Right lobe of liver (tissue), 6 donors: ENCODE data around the gene ADGRA1. TPM values are rescaled to one million over a fixed set of nuclear protein-coding genes. Genes with fewer than 3 reads are reported as not detected.

Source experiments
- ATAC-seq, 4 donors: fragments of 200-7000 bp; cut with Tn5 transposase; one replicate each; pipeline ENCODE4 v1.9.1; 2020; ENCODE audit warnings: mild to moderate bottlenecking in 4 of 4, moderate library complexity in 4 of 4
- DNase-seq, 3 donors: peaks; one replicate each; pipeline ENCODE4 v3.0.0-alpha.2; 2020
- H3K27ac ChIP-seq, 3 donors: fragments of 200-600 bp; one replicate each; pipeline ENCODE4 v1.8.0; 2022
- H3K27me3 ChIP-seq, 2 donors: fragments of 200-600 bp; one replicate each; pipeline ENCODE4 v1.8.0; 2022
- H3K36me3 ChIP-seq, 4 donors: fragments of 200-600 bp; sonication (generic) in 1 of 4; one replicate each; pipeline versions ENCODE4 v1.5.1 to v1.8.0; 2017 to 2022; ENCODE audit warnings: control low read depth in 1 of 4
- H3K4me1 ChIP-seq, 4 donors: fragments of 200-600 bp; sonication (generic) in 1 of 4; one replicate each; pipeline versions ENCODE4 v1.5.1 to v1.8.0; 2017 to 2022; ENCODE audit warnings: control low read depth in 1 of 4
- H3K4me3 ChIP-seq, 3 donors: fragments of 200-600 bp; one replicate each; pipeline ENCODE4 v1.8.0; 2022
- H3K9me3 ChIP-seq, 4 donors: fragments of 200-600 bp; sonication (generic) in 1 of 4; one replicate each; pipeline versions ENCODE4 v1.5.1 to v1.8.0; 2017 to 2022; ENCODE audit warnings: control low read depth in 1 of 4
- POLR2A ChIP-seq: fragments of 450-650 bp; IDR thresholded peaks from one replicate; pipeline ENCODE4 v1.6.1; 2017; ENCODE audit warnings: antibody characterized with exemption, mild to moderate bottlenecking
- WGBS: methylation state at CpG from one replicate; pipeline ENCODE4 v1.1.6; 2018; ENCODE audit warnings: low coverage, low lambda C conversion rate; ENCODE audit not compliant: insufficient coverage; ENCODE audit errors: missing lambda C conversion rate; 5-methylcytosine and 5-hydroxymethylcytosine counted together
- intact Hi-C, 2 donors: fragments of 100-400 bp; cut with DNase I; formaldehyde crosslinking; loops; one replicate each; pipeline versions ENCODE4 v1.11.2 to v1.14.1; 2022
- total RNA-seq, 6 experiments: library from RNA; depleted of rRNA in 2 of 6; stranded (reverse); fragments of >200 nt in 2 of 6; fragmentation: NEBNext Ultra II Directional in 3 of 6; extraction: Animal tissue kit (Norgen Biotek cat#: 25700) in 3 of 6; gene quantifications; one replicate each; pipeline versions ENCODE4 v1.1.0 to v1.2.4, GENCODE V29; 2016 to 2023
- TF ChIP-seq, protein P1 (sequence below), 4 donors: fragments of 200-600 bp in 3 of 4; fragments of 450-650 bp in 1 of 4; IDR thresholded peaks; one replicate each; pipeline versions ENCODE4 v1.5.1 to v1.8.0; 2016 to 2022; ENCODE audit warnings: antibody characterized with exemption in 4 of 4, mild to moderate bottlenecking in 2 of 4
- donor health status: DM: no; HTN: yes; CAD: no.
- donor health status: DM: no; HTN: no; CAD: no.
- donor health status: DM: no; HTN: no; CAD: no.
- donor health status: DM: no; HTN: yes; CAD: no.
- donor health status: DM: no; HTN: yes; CAD: no.

The ADGRA1 gene
- total RNA-seq, 6 experiments from 2014 or later: 0.10 to 0.46 (median 0.16) TPM; not detected in 1

DNA sequence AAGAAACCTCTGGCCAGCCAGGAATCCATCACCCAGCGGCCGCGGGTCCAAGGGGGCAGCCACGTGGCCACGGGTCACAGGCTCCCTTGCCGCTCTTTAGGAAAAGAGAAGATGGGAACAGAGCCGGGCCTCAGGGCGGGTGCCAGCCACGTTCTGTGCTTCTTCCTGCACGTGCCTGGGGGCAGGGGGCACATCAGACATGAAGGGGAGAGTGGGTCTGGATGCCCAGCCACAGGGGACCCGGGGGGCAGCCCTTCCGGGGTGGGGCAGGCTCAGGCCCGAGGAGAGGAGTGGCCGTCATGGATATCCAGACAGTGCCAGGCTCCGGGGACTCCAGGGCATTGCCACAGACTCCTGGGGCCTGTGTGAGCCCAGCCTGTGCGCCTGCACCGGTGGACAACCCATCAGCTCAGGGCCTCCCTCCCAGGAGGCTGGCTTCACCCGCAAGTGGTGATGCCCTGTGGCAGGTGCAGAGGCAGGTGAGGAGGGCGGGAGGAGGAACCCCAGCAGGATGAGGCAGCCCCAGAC, 31.0 kb upstream of the ADGRA1 start:
- 80% methylated on average over 2 of the region's 19 CpGs for WGBS
- intact Hi-C loops: no loop called here
- Histone ChIP-seq H3K27me3 (no peaks in the 10 kb centered on the region), H3K4me3 (no peak overlapping the region), H3K36me3 (no peaks in the 10 kb centered on the region), H3K9me3 (no peaks in the 10 kb centered on the region), H3K4me1 (no peaks in the 10 kb centered on the region), H3K27ac (no peak overlapping the region)
- TF ChIP-seq POLR2A: no peak
- TF ChIP-seq, protein P1, sequence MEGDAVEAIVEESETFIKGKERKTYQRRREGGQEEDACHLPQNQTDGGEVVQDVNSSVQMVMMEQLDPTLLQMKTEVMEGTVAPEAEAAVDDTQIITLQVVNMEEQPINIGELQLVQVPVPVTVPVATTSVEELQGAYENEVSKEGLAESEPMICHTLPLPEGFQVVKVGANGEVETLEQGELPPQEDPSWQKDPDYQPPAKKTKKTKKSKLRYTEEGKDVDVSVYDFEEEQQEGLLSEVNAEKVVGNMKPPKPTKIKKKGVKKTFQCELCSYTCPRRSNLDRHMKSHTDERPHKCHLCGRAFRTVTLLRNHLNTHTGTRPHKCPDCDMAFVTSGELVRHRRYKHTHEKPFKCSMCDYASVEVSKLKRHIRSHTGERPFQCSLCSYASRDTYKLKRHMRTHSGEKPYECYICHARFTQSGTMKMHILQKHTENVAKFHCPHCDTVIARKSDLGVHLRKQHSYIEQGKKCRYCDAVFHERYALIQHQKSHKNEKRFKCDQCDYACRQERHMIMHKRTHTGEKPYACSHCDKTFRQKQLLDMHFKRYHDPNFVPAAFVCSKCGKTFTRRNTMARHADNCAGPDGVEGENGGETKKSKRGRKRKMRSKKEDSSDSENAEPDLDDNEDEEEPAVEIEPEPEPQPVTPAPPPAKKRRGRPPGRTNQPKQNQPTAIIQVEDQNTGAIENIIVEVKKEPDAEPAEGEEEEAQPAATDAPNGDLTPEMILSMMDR (IDR thresholded peaks at IDR 0.05): no peak
- no peak for ATAC-seq
- no peak for DNase-seq

DNA sequence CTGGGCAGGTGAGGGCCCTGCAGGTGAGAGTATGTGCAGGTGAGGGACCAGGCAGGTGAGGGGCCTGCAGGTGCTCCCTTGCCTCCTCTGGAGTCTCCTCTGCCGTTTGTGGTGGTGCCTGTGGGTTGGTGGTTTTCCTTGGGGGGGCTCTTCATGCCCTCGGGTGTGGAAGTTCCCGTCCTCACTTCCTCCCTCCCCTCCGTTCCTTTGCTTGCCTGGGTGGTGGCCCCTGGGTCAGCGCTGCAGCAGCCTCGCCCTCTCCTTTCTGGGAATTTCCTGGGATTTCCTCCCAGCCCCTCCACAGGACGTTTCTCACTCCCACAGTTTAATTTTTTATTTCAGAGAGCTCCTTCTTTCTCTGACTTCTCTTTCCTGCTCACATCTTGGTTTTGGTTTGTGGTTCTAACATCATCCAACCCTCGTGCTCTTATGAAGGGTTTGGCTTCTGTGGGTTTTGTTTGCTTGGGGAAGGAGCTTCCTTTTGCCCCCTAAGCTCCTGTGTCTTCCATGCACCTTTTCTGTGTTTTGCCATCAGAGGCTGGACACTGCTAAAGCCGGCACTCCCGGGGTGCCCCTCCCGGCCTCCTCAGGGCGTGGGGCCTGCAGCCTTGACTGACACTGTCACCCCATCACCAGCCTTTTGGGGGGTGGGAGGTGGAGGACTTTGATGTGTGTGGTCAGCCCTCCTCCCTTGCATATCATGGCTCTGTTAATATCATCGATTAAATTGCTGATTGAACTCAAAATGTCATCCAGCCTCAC, 29.2 kb upstream of the ADGRA1 start:
- Histone ChIP-seq H3K4me1 (no peaks in the 10 kb centered on the region), H3K27ac (no peak overlapping the region), H3K9me3 (no peaks in the 10 kb centered on the region), H3K27me3 (no peaks in the 10 kb centered on the region), H3K36me3 (no peaks in the 10 kb centered on the region), H3K4me3 (no peak overlapping the region)
- DNase-seq: no peak
- no peak for TF ChIP-seq POLR2A
- TF ChIP-seq, protein P1 (IDR thresholded peaks at IDR 0.05): no peak
- intact Hi-C loops: no loop called here
- no peak for ATAC-seq
- 34% methylated on average over 5 of the region's 13 CpGs for WGBS

DNA sequence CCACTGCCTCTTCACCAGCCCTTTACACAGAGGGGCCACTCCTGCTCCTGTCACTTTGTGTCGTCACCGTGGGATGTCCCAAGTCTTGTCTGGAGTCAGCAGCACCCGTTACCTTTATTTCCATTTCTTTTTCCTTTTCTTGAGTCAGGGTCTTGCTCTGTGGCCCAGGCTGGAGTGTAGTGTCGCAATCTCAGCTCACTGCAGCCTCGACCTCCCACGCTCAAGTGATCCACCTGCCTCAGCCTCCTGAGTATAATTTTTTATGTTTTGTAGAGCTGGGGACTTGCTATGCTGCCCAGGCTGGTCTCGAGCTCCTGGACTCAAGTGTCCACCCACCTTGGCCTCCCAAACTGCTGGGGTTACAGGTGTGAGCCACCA, 28.6 kb upstream of the ADGRA1 start:
- 63% methylated on average over 6 of the region's 7 CpGs for WGBS
- TF ChIP-seq, protein P1 (IDR thresholded peaks at IDR 0.05): no peak
- no peak for TF ChIP-seq POLR2A
- no peak overlapping the region for H3K4me3 ChIP-seq
- no peaks in the 10 kb centered on the region for H3K27me3 ChIP-seq
- intact Hi-C loops: no loop called here
- DNase-seq (no peak), ATAC-seq (no peak)
- no peak overlapping the region for H3K27ac ChIP-seq
- H3K36me3 ChIP-seq: no peaks in the 10 kb centered on the region
- H3K4me1 ChIP-seq: no peaks in the 10 kb centered on the region
- no peaks in the 10 kb centered on the region for H3K9me3 ChIP-seq

DNA sequence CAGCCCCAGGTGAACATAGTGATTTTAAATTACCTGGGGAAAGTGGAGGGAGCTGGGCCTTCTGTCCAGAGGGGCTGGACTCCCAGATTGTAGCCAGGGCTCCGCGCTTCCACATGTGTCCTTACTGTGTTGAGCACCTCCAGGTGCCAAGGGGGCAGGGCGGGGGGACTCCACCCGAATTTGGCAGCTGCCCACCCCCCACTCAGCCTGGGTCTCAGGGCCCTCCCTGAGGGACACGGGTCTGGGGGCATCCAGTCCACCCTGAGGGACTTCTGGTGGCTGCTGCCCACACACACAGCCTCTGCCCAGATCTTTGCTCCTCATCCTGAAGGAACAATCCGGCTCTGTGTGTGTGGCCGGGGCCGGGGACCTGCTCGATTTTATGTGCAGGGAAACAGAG, 28.2 kb upstream of the ADGRA1 start:
- TF ChIP-seq, protein P1 (IDR thresholded peaks at IDR 0.05): no peak
- no peak for TF ChIP-seq POLR2A
- no peak overlapping the region for H3K27ac ChIP-seq
- H3K4me3 ChIP-seq: no peak overlapping the region
- no peaks in the 10 kb centered on the region for H3K27me3 ChIP-seq
- no peak for ATAC-seq
- WGBS: 69% methylated on average over 4 of the region's 9 CpGs
- H3K36me3 ChIP-seq: no peaks in the 10 kb centered on the region
- H3K4me1 ChIP-seq: no peaks in the 10 kb centered on the region
- intact Hi-C loops: no loop called here
- no peak for DNase-seq
- H3K9me3 ChIP-seq: no peaks in the 10 kb centered on the region
